ENCODE data around the gene OR9A2.

DNA sequence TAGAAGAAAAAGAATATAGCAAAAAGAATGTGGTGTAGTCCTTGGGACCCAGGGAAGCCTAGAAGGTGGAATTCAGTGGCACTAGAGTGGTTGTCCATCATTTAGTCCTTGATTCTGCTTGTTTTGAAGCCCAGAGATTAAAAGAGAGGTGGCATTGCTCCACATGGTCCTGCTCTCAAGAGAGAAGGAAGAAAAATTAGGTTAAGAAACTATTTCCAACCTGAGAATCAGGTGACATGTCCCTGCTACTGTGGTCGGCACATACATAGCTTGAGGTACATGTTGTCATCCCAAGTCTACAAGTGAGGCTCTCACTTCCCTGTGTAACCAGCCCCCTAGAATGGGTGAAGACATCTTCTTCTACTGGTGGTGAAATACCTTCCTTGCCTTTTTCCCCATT, at the start of gene OR9A2:
- TF ChIP-seq EZH2 (optimal IDR thresholded peaks at IDR 0.05; ENCODE audit: low read depth, low read length) = no peak
- TF ChIP-seq, protein P1, sequence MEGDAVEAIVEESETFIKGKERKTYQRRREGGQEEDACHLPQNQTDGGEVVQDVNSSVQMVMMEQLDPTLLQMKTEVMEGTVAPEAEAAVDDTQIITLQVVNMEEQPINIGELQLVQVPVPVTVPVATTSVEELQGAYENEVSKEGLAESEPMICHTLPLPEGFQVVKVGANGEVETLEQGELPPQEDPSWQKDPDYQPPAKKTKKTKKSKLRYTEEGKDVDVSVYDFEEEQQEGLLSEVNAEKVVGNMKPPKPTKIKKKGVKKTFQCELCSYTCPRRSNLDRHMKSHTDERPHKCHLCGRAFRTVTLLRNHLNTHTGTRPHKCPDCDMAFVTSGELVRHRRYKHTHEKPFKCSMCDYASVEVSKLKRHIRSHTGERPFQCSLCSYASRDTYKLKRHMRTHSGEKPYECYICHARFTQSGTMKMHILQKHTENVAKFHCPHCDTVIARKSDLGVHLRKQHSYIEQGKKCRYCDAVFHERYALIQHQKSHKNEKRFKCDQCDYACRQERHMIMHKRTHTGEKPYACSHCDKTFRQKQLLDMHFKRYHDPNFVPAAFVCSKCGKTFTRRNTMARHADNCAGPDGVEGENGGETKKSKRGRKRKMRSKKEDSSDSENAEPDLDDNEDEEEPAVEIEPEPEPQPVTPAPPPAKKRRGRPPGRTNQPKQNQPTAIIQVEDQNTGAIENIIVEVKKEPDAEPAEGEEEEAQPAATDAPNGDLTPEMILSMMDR (IDR thresholded peaks at IDR 0.05; ENCODE audit: low read length) = no peak
